NCI-H1436 (cell line): Measurements from ENCODE around the gene PDCD7.
"Not testable (repeated sequence)": the region's sequence is repeated elsewhere in the genome, so short reads cannot be mapped to it uniquely, and the experiment has no call there.

ENCODE experiments used
- DNase-seq: peaks from one replicate; lab custom pipeline; 2025; lab: John Stamatoyannopoulos, UW

The PDCD7 gene

DNA sequence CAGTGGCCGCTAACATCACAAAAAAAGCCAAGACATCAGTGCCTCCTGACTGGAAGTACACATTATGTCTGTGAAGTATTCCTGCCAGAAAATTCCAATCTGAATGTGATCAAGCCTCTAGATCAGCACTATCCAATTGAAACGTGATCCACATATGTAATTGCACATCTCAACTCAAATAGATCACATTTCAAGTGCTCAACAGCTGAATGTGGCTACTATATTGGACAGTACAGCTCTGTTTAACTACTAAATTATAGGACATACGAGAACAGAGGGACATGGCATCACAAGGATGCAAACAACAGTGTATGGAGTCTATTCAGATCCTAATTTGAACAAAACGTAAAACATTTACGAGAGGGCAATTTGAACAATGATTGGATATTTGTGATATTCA is 18.1 kb downstream of the PDCD7 start:
- peak; percentile 45 for DNase-seq

DNA sequence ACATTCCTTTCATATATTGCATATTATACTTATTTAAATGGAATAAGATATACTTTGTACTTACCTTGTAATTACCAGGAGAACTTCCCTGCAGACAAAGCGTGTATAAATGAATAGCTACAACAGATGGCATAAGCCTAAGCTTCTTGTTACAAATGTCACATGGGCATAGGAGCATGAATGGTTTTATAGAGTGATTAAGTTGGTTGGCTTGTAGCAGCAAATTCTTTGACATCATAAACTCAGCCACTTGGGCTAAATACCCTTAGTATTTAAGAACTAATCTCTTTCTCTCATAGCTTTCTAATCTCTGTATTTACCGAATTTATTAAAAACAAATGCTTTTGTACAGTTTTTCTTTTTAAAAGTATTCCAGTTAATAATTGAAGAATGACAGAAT is 18.5 kb downstream of the PDCD7 start, which contains the start of gene UBAP1L:
Gene UBAP1L (minus strand): TSS at position 115 of the 400 bp plus-strand sequence. CDS start 8,985 bp downstream, outside the sequence.
- peak; percentile 3 for DNase-seq

DNA sequence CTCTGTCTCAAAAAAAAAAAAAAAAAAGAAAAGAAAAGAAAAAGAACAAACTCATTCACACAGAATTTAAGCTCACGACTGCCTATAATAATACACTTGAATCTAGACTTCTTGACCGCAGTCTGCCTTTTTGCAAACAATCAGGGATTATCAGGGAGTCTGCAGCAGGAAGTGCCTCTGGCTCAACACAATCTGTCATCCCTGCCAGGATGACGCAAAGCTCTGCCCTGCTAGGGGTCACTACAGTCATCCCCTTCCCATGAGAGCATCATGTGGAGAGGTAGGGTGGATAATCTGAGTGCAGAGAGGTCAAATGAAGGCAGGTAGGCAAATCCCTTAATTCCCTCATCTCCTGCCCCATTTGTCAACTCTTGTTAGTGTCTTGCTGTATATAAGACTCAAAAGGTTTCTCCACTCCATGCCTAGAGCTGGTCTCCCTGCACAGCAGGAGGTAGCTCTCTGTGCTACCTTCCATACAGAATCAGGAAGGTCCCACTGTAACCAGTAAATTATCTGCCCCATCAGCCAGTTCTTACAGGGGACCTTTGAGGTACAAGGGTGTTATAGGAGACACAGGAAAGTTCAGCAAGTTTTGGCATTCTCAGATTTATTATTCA is 22.8 kb downstream of the PDCD7 start:
- DNase-seq = no peak

DNA sequence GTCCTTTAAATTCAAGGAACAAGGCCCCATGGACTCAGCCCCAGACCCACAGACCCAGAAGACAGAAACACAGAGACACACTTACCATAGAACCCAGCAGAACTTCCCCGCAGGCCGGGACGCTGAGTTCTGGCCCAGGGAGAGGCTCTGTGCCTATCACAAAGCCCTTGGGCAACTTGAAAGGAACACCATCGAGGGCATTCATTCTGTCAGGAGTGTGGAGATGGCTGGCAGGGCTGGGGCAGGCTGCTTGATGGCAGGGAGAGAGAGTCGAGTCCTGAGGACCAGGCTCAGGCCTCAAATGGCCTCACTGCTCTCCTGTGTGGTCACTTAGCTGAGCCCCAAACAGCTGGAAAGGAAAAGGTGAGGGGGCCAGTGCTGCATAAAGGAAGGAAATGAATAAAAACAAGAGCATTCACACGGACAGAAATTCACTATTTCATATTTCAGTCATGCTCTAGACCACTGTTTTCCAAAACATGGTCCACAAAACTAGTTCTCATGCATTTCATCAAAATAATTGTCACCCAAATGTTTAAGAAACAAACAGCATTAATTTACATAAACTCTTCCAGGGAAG is 27.5 kb downstream of the PDCD7 start:
- DNase-seq = no peak

DNA sequence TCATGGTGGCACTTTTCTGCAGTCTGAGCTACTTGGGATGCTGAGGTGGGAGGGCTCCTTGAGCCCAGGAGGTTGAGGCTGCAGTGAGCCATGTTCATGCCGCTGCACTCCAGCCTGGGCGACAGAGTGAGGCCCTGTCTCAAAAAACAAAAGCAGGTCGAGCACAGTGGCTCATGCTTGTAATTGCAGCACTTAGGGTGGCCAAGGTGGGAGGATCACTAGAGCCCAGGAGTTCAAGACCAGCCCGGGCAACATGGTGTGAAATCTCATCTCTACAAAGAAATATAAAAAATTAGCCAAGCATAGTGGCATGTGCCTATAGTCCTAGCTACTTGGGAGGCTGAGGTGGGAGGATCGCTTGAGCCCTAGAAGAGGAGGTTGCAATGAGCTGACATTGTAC is 28.6 kb downstream of the PDCD7 start:
- DNase-seq = no peak

DNA sequence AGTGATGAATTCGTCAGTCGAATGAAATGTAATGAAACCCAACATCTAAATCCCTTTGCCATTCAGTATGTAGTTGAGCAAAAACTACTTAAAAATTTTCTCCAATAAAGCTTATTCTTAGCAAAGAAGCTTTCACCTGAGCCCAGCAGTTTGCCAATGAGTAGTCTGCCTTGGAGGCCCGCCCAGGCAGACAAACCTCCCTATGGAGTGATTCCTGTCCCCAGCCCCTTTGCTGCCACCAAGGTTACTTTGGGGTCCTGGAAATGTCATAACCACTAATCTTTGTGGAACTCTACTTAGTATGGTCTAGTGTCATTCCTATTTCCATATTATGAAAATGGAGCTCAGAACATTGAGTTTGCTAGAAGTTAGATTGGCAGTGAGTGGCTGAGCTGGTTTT is 30.7 kb downstream of the PDCD7 start:
- DNase-seq = no peak

DNA sequence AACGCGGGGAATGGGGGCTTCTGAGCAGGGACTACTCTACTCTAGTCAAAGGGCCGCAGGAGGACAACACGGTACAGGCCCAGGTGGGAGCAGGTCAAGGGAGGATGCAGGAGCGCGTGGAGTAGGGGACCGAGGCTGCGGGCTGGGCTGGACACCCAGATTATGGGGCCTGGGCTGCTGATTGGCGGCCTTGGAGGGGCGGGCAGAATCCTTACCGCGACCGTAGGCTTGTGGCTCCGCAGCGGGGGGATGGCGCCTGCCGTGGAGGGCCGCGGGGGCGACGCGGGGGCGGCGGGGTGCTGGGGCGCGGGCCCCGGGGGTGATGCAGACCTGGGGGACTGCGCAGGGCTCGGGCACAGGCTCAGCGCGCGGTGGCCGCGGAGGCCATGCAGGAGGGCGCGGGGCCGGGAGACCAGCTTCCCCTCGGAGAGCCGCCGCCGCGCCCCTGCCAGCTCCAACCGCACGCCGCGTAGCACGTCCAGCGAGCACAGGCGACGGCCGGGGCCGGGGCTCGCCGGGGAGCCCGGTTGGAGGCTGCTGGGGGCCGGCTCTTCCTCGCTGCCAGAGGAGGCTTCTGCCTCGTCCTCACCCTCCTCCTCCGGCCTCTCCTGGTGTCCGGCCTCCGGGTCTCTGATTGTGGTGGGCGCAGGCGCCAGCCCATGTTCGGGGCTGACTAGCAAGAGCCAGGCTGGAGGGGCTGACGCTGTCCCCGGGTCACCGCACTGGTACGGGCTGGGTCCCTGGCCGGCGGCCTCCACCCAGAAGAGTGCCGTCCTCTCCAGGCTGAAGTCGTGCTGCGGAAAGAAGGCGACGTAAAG is 31.5 kb downstream of the PDCD7 start:
- no peak for DNase-seq

DNA sequence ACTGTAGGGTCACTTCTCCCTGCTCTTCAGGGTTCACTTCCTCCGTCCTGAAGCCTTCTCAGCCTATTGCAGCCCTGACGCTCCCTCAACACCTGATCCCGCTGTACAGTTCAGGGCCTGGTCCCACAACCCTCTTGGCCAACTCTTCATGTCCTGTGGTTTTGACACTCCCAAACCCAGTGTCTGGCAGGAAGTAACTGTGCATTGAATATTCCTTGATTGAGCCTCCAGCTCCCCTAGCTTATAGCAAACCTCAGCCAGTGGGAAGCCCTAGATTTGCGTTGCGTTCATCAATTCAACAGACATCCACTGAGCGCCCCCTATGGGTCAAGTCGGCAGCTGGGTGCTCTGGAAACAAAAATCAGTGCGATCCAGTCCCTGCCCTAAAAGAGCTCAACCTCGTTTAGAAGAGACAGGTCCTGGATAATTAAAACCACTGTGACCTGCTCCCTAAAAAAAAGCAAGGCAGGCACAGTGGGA is 32.2 kb downstream of the PDCD7 start:
- DNase-seq = peak; percentile 24

DNA sequence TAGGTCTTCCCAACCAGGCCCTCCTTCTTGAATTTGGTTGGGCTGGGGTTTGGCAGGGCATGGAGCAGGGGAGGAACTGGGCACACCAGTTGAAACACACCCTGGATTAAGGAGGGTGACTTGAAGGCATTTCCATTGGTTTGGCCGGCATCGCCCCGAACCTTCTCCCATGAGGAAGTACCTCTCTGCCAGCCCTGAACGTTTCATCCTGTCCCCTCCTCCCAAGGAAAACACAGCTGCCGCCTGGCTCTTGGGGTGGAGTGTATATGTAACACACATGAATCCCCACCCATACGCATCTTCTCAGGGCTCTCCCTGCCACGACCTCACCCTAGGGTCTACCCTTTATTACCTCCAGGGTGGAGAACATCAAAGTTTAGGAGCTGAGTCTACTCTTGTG is 33.2 kb downstream of the PDCD7 start:
- DNase-seq = no peak

DNA sequence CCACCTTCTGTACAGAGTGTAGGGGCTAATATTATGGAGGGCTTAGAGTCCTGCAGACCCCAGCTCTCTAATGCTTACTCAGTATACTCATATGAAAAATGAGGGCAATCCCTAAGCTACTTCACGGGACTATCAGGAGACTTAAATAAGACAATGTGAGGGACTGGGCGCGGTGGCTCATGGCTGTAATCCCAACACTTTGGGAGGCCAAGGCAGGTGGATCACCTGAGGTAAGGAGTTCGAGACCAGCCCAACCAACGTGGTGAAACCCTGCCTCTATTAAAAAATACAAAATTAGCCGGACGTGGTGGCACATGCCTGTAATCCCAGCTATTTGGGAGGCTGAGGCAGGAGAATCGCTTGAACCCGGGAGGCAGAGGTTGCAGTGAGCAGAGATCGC is 33.8 kb downstream of the PDCD7 start:
- not testable (repeated sequence) for DNase-seq

DNA sequence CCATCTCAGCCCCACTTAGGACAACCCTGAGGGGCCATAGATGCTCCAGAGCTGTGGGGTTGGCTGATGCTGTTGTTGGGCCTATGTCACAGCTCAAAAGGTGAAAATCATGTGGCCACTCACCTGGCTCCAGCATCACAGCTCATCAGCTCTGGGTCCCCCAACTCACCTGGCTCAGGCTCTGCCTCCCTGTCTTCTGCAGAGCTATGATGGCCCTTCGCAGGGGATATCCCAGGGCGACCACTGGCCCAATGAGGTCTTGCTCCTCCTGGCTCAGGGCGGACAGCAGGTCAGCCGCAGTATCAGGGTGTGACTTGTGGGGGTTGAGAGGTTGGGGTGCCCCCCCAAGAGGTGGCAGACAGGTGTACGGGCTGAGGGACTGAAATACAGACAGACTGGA is 34.3 kb downstream of the PDCD7 start:
- DNase-seq = no peak

DNA sequence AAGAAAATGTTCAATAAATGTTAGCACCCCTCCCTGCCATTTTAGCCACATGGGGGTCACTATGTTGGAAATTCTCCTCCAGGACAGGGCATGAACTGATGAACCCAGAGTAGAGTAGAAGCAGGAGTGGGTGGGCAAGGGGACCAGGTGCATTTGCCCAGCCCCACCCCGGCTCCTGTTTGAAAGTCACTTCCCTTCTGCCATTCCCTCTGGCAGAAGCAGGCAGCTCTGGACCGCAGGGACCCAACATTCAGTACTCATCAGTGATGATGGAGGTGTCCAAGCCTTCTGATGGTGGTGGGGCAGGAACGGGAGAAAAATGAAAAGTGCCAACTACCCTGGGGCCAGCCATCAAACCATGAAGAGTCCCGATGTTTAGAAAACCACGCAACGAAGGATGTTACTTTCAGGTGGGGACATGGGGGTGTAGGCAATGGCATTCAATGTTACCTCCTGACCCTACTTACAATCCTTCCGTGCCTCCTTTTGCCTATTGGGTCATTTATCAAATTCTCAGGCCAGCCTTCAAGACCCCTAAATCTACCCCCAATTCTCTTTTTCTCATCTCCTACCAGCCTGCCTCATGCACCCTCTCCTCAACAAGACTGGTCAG is 35.9 kb downstream of the PDCD7 start:
- no peak for DNase-seq

DNA sequence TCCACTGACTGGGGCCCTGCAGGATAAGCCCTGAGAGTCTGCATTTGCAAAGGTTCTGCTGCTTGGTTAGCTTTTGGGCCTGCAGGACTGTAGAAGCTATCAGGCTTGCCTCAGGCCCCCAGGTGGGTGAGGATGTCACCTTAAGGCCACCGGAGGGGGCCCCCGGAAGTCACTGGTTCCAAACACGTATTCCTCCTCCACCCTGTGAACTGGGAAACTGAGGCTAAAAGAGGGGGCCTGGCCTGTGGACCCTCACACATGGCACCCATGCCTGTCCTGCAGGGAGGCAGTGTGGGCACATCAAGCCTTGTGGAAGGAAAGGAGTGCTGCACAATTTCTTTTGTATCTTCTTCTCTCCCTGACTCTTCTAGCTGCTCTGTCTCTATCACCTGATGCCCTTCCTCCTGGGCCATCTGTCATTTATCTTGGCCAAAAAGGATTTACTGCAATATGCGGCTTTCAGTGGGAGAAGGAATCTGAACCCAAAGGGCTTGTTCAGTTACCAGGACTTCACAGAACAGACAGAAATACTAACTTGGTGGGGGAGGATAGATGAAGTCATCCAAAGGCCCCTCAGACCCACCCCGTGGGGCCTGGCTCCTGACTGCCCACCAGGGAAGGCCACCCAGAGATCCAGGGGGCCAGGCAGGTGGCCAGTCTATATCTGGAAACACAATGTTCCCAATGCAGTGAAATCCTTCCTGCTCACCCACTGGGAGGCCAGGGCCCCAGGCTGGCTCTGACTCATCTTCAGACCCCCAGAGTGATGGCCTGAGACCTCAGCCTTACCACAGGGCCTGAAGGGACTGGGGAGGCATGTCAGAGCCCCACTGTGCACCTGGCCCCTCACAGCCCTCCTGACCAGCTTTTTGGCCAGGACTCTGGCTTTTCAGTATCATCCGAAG is 36.9 kb downstream of the PDCD7 start:
- no peak for DNase-seq

DNA sequence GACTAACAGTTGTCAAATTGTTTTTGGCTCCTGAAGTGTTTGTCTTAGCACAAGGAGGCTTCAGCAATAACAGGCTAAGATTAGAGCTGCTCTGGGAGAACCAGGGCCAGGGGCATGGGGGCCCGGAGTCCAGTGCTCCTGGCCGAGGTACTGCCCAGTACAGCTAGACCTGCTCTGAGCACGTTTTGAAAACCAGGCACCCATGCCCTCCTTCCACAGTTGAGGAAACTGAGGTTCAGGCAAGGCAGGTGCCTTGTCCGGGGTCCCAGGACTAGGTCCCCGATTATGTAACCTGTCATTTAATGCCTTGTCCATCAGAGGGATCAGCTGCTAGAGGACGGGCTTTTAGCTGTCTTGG is 37.9 kb downstream of the PDCD7 start:
- DNase-seq = no peak

DNA sequence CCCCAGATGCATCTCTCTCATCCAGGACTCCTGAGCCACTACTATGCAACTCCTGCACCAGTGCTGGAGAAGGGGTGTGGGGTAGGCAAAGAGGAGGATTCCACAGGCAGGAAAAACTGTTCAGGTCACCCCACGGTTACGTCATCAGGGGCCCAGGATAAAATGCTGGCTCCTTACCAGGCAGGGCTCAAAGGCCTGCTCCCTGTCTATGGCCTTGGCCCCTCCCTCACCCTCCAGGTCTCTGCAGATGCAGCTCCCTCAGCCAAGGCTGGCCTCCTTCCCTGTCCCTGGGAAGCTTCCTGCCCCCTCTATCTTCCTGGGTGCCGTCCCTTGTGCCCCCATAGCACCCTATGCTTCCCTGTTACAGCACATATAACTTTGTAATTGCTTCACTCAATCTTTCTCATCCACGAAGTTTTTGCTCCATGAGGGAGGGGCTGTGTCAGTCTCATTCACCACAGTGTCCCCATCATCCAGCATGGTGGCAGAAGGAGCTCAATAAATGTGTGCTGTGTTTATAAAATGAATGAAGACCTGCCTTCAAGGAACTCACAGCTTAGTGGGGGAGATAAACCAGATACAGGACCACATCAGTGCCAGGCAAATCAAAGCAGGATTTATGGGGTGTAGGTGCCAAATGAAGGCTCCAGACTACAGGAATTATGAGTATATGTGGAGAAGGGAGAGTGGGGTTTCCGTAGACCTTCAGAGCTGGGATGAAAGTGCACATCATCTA is 38.4 kb downstream of the PDCD7 start:
- DNase-seq = no peak

DNA sequence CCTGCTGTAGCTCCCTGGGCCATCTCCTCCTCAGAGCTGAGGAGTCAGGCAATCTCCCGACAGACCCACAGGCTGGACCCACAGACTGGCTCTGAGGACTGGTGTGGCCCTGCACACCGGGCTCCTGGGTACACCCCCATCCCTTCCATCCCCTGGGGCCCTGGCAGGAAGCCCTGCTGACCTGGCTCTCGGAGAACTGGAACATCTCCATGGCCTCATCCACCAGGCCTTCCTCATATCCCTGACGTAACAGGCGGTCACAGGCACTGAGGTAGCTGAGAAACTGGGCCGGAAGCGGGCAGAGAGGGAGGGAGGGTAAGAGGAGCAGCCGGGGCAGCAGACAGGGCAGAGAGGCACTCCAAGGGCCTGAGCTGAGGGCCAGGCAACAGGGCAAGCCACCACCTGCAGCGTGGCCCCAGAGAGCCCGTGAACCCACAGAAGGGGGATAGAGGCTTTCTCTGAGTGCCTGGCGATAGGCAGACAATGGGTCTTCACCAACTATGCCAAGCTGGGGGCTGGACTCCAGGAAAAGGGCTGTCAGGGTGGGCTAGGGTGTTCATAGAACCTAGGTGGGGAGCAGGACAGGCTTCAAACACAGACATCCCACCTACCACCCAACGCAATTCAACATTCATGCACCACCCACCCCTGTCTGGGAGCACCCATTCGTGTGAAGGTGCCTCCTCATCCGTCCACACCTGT is 39.2 kb downstream of the PDCD7 start:
- no peak for DNase-seq

DNA sequence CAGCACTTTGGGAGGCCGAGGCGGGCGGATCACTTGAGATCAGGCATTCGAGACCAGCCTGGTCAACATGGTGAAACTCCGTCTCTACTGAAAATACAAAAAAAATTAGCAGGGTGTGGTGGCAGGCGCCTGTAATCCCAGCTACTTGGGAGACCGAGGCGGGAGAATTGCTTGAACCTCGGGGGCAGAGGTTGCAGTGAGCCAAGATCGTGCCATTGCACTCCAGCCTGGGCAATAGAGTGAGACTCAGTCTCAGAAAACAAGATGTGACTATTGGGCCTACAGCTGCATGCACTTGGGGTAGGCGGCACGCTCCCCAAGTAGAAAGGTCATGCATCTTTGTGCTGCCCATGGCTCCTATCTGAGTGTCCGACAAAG is 39.8 kb downstream of the PDCD7 start:
- DNase-seq = not testable (repeated sequence)

DNA sequence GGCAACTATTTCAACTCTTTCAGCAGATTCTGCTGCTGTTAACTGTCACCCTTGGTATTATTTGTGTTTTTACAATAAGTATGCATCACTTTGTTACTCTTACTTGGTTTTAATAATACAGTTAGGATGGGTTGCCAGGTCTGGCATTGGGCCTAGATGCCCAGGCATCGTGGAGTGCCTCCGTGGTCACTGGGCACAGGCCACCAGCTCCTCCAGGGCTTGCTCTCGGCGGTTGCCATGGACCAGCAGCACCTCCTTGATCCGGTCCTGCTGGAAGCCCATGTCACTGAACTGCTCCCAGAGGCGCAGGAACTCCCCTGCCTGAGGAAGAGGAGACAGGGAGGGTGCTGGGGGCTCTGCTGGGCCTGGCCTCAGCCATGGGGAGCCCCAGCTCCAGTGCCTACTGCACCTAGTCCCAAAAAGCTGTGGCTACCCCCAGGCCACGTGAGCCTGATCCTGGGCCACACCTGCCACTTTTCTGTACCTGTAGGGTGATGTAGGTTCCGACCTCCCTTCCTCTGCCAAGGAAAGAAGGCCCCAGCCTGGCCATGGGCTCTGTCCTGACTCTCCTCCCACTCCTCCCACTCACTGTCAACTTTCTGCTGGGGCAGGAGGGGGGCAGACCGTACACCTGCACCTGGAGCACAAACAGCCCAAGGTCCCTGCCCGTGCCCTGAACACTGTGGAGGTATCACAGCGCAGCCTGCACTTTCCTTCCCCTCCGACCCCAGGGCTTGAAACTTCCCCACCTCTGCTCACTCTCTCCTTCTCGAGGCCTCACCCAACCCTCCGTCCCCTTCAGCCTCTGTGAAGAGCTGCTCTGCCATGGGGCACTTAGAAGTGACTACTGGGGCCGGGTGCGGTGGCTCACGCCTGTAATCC is 40.5 kb downstream of the PDCD7 start:
- no peak for DNase-seq
